Measurements from ENCODE around the gene SOX8.

SOX8 gene

GRCh38 chr16:962366-962765 lies 19.2 kb upstream of the SOX8 start:
- TF ChIP-seq CTCF (conservative IDR thresholded peaks at IDR 0.05): no peak
- H3K27ac ChIP-seq: peak overlapping the region; percentile 94; the same call in 1 of the 2 replicates

- H3K27ac ChIP-seq: peak overlapping the region; percentile 94
- TF ChIP-seq CTCF (conservative IDR thresholded peaks at IDR 0.05): no peak
Observed at GRCh38 chr16:962901-963814, 18.4 kb upstream of the SOX8 start.

GRCh38 chr16:963913-964312 lies 17.7 kb upstream of the SOX8 start:
- TF ChIP-seq CTCF (conservative IDR thresholded peaks at IDR 0.05): no peak
- peak overlapping the region; percentile 94 for H3K27ac ChIP-seq

- H3K27ac ChIP-seq: peak overlapping the region; percentile 94
- TF ChIP-seq CTCF (conservative IDR thresholded peaks at IDR 0.05): no peak
Observed at GRCh38 chr16:964356-965035, 17.1 kb upstream of the SOX8 start.

- TF ChIP-seq CTCF (conservative IDR thresholded peaks at IDR 0.05): no peak
- peak overlapping the region; percentile 94 for H3K27ac ChIP-seq
Observed at GRCh38 chr16:965036-965395, 16.6 kb upstream of the SOX8 start.

- no peak for TF ChIP-seq CTCF (conservative IDR thresholded peaks at IDR 0.05)
- peak overlapping the region; percentile 94 for H3K27ac ChIP-seq
Observed at GRCh38 chr16:965487-965886, 16.1 kb upstream of the SOX8 start.

- no peak for TF ChIP-seq CTCF (conservative IDR thresholded peaks at IDR 0.05)
- no peak overlapping the region for H3K27ac ChIP-seq
Observed at GRCh38 chr16:966035-966434, 15.5 kb upstream of the SOX8 start.
